NOMO-1 treated with dmso at 0.1 percent for 144 hours (cell line): ENCODE data around the gene UPK3BL2.
"Not testable (repeated sequence)": the region's sequence is repeated elsewhere in the genome, so short reads cannot be mapped to it uniquely, and the experiment has no call there.

Experiments used
- DNase-seq: peaks from one replicate; lab custom pipeline; 2025; ENCODE audit not compliant: unreplicated experiment; lab: John Stamatoyannopoulos, UW

The UPK3BL2 gene, protein sequence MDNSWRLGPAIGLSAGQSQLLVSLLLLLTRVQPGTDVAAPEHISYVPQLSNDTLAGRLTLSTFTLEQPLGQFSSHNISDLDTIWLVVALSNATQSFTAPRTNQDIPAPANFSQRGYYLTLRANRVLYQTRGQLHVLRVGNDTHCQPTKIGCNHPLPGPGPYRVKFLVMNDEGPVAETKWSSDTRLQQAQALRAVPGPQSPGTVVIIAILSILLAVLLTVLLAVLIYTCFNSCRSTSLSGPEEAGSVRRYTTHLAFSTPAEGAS

DNA sequence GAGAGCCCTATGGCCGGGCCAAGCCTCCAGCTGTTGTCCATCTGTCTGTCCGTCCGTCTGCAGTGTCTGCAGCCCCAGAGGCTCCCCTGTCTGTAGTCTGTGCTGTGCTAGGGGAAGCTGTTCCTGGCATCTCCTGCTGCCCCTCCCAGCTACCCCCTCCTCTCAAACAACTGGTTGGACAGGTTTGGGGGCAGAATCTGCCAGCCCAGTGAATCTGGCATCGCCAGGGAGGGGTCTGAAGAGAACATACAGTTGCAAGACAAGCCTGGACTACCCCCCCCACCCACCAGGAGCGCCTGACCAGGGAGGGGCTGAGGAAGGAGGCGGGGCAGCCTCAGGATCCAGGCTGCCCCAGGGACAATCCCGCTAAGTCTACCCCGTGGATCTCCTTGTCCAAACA is at the start of gene UPK3BL2:
UPK3BL2 (minus strand) TSS at position 101 of the 400 bp plus-strand sequence; CDS start at position 41, 60 bp downstream.
- not testable (repeated sequence) for DNase-seq

DNA sequence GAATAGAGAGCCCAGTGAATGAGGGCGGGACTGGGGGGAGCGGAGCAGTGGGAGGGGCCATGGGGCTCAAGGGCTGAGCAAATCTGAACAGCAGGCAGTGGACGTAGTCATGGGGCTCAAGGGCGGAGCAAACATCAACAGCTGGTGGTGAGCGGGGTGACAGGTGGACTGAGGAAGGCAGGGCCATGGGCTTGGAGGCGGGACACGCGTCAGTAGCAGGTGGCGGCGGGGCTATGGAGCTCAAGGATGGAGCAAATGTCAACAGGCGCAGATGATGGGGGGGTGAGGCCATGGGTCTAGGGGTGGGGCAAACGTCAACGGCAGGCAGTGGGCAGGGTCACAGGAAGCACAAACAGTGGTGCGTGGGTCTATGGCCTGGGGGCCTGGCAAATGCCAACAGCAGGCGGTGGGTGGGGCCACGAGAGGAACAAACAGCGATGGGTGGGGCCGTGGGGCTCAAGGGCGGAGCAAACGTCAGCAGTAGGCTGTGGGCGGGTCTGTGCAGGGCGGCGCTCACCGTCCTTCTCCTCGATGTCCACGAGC is 49.1 kb upstream of the UPK3BL2 start:
- DNase-seq, result not testable (repeated sequence)

DNA sequence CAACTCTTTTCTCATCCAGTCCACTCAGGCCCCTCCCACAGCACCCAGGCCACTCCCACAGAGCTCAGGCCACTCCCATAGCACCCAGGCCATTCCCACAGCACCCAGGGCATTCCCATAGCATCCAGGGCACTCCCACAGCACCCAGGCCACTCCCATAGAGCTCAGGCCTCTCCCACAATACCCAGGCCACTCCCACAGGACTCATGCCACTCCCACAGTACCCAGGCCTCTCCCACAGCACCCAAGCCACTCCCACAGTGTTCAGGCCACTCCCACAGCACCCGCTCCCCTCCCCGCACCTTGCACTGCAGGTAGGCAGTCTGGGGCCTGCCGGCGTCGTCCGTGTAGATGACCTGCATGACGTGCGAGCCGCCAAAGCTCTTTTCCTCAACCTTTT is 46.4 kb upstream of the UPK3BL2 start:
- not testable (repeated sequence) for DNase-seq

DNA sequence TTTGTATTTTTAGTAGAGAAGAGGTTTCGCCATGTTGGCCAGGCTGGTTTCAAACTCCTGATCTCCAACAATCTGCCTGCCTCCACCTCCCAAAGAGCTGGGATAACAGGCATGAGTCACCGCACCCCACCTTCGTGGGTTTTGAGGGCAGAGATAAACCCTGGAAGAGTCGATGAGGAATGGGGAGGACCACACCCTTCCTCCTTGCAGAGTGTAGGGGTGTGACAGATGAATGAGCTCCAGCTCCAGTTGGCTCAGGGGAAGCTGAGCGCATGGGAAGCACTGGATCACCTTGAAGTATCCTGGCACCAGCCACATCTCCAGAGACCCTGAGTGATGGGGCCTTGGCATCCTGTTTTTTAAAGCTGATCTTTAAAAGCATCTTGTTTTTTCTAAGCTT is 40.0 kb upstream of the UPK3BL2 start:
- DNase-seq, result not testable (repeated sequence)

DNA sequence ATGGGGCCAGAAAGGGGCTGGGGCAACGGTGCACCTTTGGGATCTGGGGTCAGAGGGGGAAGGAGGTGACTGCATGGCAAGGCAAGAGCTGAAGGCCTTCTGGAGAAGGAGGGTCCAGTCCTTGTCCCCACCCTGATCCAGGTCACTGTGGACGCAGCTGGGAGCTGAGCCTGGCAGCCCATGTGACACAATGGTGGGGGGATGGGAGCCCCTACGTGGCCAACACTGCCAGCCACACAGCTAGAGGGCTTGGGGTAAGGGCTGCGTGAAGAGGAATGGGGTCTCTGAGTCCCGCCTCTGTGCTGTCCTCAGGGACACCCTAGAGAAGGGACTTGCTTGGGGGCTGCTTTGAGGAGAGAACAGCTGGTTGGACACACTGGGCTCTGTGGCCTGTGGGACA is 38.2 kb upstream of the UPK3BL2 start:
- not testable (repeated sequence) for DNase-seq

DNA sequence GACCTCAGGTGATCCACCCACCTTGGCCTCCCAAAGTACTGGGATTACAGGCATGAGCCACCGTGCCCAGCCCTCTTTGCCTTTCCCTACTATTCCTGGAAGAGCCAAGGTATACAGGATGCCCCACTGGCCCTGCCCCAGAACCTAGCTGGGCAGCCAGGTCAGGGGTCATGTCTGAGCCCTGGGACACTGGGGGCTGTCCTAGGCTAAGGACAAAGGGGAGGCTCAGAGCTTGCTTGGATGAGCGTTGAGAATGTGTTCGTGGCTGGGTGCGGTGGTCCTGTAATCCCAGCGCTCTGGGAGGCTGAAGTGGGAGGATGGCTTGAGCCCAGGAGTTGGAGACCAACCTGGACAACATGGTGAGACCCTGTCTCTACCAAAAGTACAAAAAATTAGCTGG is 35.0 kb upstream of the UPK3BL2 start:
- DNase-seq, result not testable (repeated sequence)

DNA sequence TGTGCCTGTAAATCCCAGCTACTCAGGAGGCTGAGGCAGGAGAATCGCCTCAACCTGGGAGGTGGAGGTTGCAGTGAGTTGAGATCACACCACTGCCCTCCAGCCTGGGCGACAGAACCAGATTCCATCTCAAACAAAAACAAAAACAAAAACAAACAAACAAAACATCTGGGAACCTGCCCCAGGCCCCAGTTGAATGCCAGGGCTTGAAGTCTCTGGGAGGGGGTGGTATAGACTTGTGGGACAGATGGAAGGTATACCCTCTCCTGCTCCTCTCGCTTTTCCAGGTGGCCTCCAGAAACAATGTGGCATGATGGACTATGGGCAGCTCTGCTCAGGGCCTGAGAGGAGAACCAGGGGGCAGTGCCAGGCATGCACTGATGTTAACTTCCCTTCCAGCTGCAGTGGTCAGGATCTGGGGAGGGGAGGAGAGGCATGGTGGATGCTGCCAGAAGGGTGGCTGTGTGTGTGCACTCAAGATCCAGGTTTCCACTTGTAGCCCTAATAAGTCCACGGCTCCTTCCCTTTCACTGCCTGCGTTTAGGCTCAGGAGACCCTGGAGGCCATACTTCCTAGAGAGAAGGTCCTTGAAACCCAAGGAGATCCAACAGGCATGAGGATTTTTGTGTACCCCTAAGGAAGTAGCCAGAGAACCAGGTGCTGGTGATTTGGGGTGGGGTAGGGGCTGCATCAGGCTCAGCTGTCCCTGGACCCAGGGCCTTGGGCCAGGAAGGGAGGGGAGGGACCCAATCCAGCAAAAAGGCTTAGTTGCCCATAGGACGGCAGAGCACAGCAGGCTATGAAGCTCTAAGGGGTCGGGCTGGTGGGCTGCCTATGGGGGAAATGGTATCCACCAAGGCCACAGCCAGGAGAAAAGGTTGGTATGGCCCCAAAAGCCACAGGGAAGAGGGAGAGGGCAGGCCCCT is 34.1 kb upstream of the UPK3BL2 start:
- DNase-seq, result not testable (repeated sequence)

DNA sequence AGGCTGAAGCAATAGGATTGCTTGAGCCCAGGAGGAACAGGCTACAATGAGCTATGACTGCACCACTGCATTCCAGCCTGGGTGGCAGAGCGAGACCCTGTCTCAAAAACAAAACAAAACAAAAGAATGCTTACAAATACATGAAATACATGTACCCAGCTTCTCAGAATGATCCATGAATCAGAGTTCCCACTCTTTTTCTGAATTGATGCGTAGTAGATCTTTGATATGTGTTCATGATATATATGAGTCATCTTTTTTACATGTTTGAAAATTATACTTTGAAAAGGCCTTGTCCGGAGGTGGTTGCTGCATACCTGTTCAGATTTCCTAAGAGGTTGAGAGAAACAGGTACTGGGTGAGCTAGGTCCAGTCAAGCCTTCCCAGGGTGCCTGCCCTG is 32.9 kb upstream of the UPK3BL2 start:
- not testable (repeated sequence) for DNase-seq

DNA sequence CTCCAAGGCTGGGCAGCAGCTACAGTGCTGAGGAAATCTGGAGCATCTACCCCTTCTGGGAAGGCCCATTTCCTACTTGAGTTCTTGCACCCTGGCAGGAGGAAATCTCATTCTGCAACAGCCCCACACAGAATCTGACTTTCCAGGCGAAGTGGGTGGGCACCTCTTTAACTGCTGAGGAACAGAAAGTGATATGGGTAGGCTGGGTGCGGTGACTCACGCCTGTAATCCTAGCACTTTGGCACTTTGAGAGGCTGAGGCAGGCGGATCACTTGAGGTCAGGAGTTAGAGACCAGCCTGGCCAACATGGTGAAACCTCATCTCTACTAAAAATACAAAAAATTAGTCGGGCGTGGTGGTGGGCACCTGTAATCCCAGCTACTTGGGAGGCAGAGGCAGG is 31.1 kb upstream of the UPK3BL2 start:
- DNase-seq, result not testable (repeated sequence)

DNA sequence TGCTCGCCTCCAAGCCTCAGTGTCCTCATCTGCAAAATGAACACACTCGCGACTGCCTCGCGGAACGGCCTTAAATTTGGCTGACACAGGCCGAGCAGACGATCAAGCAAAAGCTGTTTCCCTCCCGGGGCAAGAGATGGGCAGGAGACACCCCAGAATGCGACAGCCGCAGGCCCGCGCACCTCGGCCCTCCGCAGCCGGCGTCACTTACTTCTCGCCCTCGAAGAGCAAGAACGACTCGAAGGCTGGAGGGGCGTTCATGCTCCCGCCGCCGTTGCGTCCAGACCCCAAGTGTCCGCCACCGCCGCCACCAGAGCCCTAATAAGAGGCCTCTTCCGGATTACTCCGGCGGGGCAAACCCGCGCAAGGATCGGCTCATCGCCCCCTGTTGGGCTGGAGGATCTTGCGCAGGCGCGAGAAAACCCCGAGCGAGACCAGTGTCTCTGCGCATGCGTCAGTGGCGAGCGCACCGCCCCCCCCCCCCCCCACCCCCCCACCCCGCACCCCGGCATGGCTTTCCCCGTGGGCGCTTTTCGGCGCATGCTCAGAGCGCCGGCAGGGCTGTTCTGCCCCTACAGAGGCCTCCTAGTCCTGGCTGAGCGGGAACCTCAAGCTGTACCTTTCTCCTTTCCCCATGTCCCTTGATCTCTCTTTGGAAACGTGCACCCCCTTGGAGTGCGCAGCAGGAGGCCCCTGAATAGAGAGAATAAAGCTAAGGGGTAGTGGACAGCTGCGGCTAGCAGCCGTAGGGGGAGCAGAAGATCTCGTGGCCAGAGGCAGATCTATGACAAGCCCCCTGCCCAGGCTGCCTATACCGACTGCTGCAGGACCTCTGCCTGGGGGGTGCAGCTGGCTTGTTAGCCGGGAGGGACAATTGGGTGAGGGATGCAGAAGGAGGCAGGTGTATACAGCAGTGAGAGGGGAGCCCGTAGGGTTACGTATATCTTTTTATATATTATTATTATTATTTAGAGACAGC is 29.1 kb upstream of the UPK3BL2 start, which contains the start of gene POLR2J3:
POLR2J3 (minus strand) TSS at position 323 of the 979 bp plus-strand sequence; CDS start at position 261, 62 bp downstream.
- DNase-seq, result not testable (repeated sequence)

DNA sequence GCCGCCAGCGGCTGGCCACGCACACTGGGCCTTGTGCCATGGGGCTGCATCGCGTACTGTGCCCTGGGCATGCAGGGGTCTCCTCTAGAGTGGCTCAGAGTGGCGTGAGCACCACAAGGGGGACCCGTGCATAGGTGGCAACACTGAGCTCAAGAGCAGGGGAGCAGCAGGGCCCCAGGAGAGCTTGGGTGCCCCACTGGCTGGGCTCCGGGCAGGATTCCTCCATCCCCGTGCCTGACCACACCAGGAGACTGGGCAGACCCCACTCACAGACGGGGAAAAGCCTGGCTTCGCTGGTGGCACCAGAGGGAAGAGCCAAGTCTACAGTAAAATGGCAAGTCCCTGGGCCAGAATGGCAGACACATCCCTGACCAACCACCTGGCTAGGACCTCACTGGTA is 25.1 kb upstream of the UPK3BL2 start:
- not testable (repeated sequence) for DNase-seq

DNA sequence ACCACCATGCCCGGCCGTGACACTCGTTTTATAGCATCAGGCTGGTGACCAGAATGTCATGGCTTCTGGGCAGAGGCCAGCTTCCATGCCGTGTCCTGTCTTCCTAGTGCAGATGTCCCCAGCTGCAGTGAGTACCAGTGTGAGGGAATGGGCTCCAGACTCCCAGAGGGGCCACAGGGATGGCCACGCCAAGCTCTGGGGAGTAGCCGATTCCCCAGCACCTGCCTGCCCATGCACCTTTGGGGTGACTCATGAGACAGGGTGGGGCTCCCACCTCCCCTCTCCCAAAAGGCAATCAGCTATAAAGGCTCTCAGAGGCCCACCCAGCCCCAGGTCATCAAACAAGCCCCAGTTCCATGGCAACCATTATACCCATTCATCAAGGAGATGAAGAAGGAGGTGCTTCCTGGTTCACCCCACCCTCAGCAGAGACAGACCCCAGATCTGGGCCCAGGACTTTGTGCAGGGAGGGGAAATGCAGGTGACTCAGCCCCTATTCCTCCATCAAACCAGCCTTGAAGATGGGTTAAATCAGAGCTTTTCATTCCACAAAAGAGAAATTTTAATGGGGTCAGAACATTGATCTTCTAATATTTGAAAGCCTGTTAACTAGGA is 7.4 kb upstream of the UPK3BL2 start, which contains the start of gene SPDYE2:
SPDYE2 (plus strand) TSS at position 419 of the 615 bp plus-strand sequence. CDS start 2,030 bp downstream, outside the sequence.
- DNase-seq, result not testable (repeated sequence)

DNA sequence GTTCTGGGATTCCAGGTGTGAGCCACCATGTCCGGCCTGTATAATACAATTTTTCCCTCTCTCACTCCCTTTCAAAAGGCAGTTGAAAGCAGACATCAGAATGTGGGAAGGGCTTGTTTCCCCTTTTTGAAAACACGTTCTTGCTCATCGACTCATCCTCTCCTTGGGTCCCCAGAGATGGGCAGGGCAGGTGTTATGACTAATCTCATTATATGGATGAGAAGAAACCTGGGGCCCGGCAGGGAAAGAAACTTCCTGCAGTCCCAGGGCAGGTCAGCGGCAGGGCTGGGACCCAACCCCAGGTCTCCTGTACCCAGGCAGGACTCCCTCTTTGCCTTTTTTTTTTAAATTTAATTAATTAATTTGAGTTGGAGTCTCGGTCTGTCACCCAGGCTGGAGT is 2.9 kb upstream of the UPK3BL2 start:
- DNase-seq, result not testable (repeated sequence)

DNA sequence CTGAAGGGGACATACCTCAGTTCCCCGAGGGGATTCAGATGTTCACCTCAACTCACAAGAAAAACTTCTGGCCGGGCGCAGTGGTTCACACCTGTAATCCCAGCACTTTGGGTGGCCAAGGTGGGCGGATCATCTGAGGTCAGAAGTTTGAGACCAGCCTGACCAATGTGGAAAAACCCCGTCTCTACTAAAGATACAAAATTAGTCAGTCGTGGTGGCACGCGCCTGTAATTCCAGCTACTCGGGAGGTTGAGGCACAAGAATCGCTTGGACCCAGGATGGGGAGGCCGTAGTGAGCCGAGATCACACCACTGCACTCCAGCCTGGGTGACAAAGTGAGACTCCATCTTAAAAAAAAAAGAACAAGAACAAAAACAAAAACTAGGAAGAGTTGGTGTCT is 1.8 kb upstream of the UPK3BL2 start:
- DNase-seq, result not testable (repeated sequence)

DNA sequence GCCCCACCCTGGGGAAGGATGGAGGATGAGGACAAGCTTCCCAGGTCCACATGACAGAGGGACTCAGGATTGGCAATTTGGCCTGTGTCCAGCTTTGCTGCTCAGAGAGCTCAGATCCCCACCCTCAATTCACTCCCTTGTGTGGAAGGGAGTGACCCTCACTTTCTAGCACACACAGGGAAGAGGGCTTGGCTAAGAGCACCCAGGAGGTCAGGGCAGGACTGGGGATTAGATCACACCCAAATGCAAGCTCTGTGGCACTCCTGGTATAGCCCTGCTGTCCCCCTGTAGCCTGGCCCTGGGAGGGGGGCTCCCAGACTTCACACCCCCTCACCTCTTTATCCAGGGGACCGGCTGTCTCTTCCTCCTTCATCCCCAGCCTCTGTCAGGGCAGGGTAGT is 876 bp upstream of the UPK3BL2 start:
- not testable (repeated sequence) for DNase-seq

DNA sequence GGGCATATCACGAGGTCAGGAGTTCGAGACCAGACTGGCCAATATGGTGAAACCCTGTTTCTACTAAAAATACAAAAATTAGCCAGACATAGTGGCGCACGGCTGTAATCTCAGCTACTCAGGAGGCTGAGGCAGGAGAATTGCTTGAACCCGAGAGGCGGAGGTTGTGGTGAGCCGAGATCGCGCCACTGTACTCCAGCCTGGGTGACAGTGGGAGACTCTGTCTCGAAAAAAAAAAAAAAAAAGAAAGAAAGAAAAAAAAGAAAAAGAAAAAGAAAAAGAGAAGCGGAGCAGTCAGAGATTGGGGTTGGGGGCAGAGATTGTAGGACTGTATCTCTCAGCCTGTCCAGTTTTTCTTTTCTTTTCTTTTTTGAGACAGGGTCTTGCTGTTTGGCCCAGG is 725 bp downstream of the UPK3BL2 start:
- DNase-seq, result not testable (repeated sequence)

DNA sequence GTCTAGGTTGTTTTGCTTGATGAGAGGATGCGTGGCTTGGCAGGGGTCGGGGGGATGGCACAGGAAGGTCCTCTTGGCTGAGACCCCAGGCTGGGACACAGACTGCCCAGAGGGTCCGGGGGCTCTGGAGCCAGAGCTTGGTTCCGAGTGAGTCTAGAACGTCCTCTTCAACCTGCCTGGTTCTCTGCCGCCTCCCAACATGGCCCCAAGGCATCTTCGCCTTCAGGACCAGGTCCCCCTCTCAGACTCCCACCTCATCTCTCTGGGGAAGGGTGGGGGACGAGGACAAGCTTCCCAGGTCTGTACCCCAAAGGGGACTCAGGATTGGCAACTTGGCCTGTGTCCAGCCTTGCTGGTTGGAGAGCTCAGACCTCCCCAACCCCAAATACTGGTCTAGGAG is 1.4 kb downstream of the UPK3BL2 start:
- DNase-seq, result not testable (repeated sequence)

DNA sequence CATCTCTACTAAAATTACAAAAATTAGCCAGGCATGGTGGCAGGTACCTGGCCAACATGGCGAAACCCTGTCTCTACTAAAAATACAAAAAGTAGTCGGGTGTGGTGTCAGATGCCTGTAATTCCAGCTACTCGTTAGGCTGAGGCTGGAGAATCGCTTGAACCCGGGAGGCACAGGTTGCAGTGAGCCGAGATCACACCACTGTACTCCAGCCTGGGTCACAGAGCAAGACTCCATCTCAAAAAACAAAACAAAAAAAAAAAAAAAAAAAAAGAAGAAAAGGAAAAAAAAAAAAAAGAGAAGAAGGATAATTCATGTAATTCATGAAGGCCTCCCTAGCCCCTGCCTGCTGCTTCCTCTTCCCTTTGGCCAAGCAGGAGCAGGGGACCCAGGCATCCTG is 2.9 kb downstream of the UPK3BL2 start:
- DNase-seq, result not testable (repeated sequence)

DNA sequence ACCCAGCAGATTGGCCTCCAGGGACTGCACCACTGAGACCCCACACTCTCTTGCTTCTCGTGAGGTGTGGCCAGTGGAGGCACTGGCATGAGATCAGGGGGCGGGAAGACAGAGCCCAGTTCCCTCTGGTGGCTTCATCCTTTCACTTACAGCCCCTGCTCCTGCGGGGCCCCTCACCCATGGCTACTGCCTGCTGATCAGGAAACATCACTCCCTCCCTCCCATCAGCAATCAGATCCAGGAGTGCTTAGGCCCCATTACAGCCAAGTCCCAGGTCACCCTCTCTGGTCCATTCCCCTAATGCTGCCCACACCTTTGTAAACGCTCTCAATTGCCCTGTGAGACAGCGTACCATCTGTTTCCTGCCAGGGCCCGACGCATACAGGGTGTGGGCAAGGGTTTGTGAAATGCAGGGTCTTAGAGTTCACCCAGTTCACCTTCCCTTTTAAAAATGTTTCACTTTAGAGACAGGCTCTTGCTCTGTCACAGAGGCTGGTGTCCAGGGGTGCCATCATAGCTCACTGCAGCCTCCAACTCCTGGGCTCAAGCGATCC is 8.4 kb downstream of the UPK3BL2 start:
- not testable (repeated sequence) for DNase-seq
